Prostate gland (tissue), 2 donors: ENCODE measurements around the gene FLOT1.

Experiments
- POLR2A ChIP-seq: fragments of 450-650 bp; IDR thresholded peaks from one replicate; pipeline ENCODE4 v1.6.1; 2016; ENCODE audit warnings: antibody characterized with exemption, mild to moderate bottlenecking
- POLR2AphosphoS5 ChIP-seq: sonication (generic); formaldehyde crosslinking; IDR thresholded peaks from one replicate; pipeline ENCODE4 v1.6.1; 2017; ENCODE audit warnings: antibody characterized with exemption
- TF ChIP-seq, protein P1 (sequence below), 4 experiments: fragments of 200-600 bp in 2 of 4; fragments of 450-650 bp in 2 of 4; sonication (generic) in 2 of 4; IDR thresholded peaks; 1 replicate in 3 of 4; 2 replicates in 1 of 4; pipeline ENCODE4 v1.5.1; 2016 to 2019; ENCODE audit warnings: antibody characterized with exemption in 4 of 4, mild to moderate bottlenecking in 2 of 4, moderate library complexity in 2 of 4

- TF ChIP-seq, protein P1, sequence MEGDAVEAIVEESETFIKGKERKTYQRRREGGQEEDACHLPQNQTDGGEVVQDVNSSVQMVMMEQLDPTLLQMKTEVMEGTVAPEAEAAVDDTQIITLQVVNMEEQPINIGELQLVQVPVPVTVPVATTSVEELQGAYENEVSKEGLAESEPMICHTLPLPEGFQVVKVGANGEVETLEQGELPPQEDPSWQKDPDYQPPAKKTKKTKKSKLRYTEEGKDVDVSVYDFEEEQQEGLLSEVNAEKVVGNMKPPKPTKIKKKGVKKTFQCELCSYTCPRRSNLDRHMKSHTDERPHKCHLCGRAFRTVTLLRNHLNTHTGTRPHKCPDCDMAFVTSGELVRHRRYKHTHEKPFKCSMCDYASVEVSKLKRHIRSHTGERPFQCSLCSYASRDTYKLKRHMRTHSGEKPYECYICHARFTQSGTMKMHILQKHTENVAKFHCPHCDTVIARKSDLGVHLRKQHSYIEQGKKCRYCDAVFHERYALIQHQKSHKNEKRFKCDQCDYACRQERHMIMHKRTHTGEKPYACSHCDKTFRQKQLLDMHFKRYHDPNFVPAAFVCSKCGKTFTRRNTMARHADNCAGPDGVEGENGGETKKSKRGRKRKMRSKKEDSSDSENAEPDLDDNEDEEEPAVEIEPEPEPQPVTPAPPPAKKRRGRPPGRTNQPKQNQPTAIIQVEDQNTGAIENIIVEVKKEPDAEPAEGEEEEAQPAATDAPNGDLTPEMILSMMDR (IDR thresholded peaks at IDR 0.05), result no peak
- TF ChIP-seq POLR2AphosphoS5 (no peak), POLR2A (no peak)
Observed at GRCh38 chr6:30707281-30707850, 35.1 kb downstream of the FLOT1 start.
